Bronchial epithelial cell (primary cell): ENCODE results near the gene GRIK4. TPM values are rescaled to one million over a fixed set of nuclear protein-coding genes. Genes with fewer than 3 reads are reported as not detected.

Experiments
- DNase-seq: peaks from one replicate; pipeline ENCODE4 v3.0.0-alpha.2; 2010; ENCODE audit warnings: low read depth
- FAIRE-seq: peaks from 2 replicates; lab custom pipeline; 2011; peaks lifted over from hg19 to GRCh38; lab: Jason Lieb, UNC
- H3K27me3 ChIP-seq: 2 replicates; pipeline ENCODE4 v1.5.1; 2011; ENCODE audit warnings: low read length; ENCODE audit not compliant: control insufficient read depth, insufficient read depth
- H3K36me3 ChIP-seq: 2 replicates; pipeline ENCODE4 v1.5.1; 2011; ENCODE audit warnings: low read length; ENCODE audit not compliant: control insufficient read depth, insufficient read depth
- H3K4me3 ChIP-seq: 2 replicates; pipeline ENCODE4 v1.5.1; 2011; ENCODE audit warnings: mild to moderate bottlenecking, low read depth, low read length, control low read depth
- CTCF ChIP-seq: IDR thresholded peaks from 2 replicates; pipeline ENCODE4 v1.5.1; 2011; ENCODE audit warnings: mild to moderate bottlenecking, moderate library complexity, low read length, control low read depth, inconsistent platforms; ENCODE audit not compliant: insufficient read depth, severe bottlenecking
- total RNA-seq: library from RNA; depleted of rRNA; stranded (reverse); fragments of >200 nt; gene quantifications from 2 replicates; pipeline ENCODE4 v1.2.1, GENCODE V29; 2014

Gene GRIK4
- total RNA-seq, 1 donor from 2014 or later: not detected

GRCh38 chr11:120708511-120709183 is 197.1 kb downstream of the GRIK4 start:
- no peak overlapping the region for H3K4me3 ChIP-seq
- no peak for DNase-seq
- TF ChIP-seq CTCF: no peak
- no peak for FAIRE-seq
- no peaks in the 10 kb centered on the region for H3K36me3 ChIP-seq
- H3K27me3 ChIP-seq: no peaks in the 10 kb centered on the region

- H3K4me3 ChIP-seq: no peak overlapping the region
- FAIRE-seq (no peak), DNase-seq (no peak)
- H3K36me3 ChIP-seq: no peaks in the 10 kb centered on the region
- H3K27me3 ChIP-seq: no peaks in the 10 kb centered on the region
- no peak for TF ChIP-seq CTCF
Measured at GRCh38 chr11:120709808-120710207, 198.3 kb downstream of the GRIK4 start.

DNA sequence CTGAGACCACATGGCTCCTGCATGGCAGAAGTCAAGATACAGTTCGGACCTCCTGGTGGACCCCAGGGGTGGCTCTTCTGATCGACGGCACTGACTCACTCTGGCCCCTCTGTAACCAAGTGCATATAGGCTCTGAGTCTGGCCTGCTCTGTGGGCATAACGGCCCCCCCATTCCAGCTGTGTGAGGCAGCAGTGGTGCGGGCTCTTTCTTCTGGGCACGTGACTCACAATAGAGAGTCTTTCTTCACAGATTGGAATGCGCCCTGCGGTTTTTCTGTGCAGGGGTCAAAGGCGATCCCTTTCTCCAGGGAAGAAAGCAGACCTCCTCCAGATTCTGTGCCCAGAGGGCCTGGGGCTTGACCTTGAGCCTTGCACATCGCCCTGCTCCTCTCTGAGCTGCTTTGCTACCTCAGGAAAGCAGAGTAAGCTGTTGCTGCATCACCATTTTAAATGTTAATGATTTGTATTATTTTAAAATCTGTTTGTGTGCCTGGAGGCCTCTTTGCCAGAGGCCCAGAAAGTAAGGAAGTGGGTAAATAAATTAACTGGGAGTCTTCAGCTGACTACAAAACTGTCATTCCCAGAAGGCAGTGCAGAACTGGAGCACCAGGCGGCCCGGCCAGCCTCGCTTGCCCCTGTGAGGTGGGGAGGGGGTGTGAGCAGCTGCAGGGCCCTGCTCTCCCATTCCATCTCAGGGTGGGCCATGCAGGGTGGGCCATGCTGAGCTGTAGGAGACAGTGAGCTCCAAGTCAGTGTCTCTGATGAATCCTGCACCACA is 199.0 kb downstream of the GRIK4 start:
- DNase-seq: peak; percentile 56
- FAIRE-seq: no peak
- no peaks in the 10 kb centered on the region for H3K36me3 ChIP-seq
- no peak for TF ChIP-seq CTCF
- H3K27me3 ChIP-seq: no peaks in the 10 kb centered on the region
- no peak overlapping the region for H3K4me3 ChIP-seq

GRCh38 chr11:120712014-120712413 is 200.5 kb downstream of the GRIK4 start:
- no peaks in the 10 kb centered on the region for H3K36me3 ChIP-seq
- no peaks in the 10 kb centered on the region for H3K27me3 ChIP-seq
- FAIRE-seq: no peak
- no peak for DNase-seq
- TF ChIP-seq CTCF: no peak
- no peak overlapping the region for H3K4me3 ChIP-seq

- DNase-seq (no peak), FAIRE-seq (no peak)
- Histone ChIP-seq H3K4me3 (no peak overlapping the region), H3K36me3 (no peaks in the 10 kb centered on the region), H3K27me3 (no peaks in the 10 kb centered on the region)
- no peak for TF ChIP-seq CTCF
Measured at GRCh38 chr11:120712881-120713280, 201.3 kb downstream of the GRIK4 start.
